Spleen (tissue), 7 donors: Measurements from ENCODE around the gene PHYKPL.
A peak's percentile ranks its signal among the peaks of the same experiment; 100 is the strongest.

Source experiments
- CTCF ChIP-seq, 11 experiments: fragments of 200-600 bp in 7 of 11; fragments of 450-650 bp in 4 of 11; sonication (generic) in 4 of 11; IDR thresholded peaks in 8 of 11; conservative IDR thresholded peaks in 3 of 11; 1 replicate in 7 of 11; 2 replicates in 4 of 11; pipeline versions ENCODE4 v1.4.0 to v1.8.0; 2016 to 2021; ENCODE audit warnings: antibody characterized with exemption in 11 of 11, inconsistent platforms in 4 of 11, mild to moderate bottlenecking in 1 of 11
- POLR2AphosphoS5 ChIP-seq, 3 donors: sonication (generic); formaldehyde crosslinking; IDR thresholded peaks; one replicate each; pipeline ENCODE4 v1.5.1; 2017; ENCODE audit warnings: antibody characterized with exemption in 3 of 3
- donor health status: DM: no; HTN: no; CAD: no; lungs with moderate emphysema.
- donor health status: DM: no; HTN: no; CAD: no.
- donor health status: DM: no; HTN: no; CAD: no.

DNA sequence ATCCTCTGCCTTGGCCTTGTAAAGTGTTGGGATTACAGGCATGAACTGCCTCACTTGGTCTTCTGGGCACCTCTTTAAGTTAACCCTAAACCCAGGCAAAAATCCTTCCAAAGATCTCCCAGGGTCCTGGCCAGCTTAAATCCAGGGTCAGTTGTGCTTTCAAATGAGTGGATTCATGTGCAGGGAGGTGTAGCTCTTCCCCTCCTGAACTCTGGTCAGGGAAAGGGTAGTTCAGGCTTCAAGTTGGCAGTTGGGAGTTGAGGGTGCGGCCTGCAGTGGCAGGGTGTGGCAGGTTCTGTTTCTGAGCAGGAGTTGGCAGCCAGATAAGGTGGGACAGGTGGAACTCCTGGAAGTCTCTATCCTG lies 24.7 kb downstream of the PHYKPL start:
- TF ChIP-seq POLR2AphosphoS5 (IDR thresholded peaks at IDR 0.05): peak in 1 of 3 donors; percentile 24
- no peak for TF ChIP-seq CTCF (IDR thresholded peaks at IDR 0.05 in 8 of 11, conservative IDR thresholded peaks at IDR 0.05 in 3 of 11)
